K562 (cell line): ENCODE data around the gene STK11. TPM values are rescaled to one million over a fixed set of nuclear protein-coding genes. Genes with fewer than 3 reads are reported as not detected.

Experiments
- ARHGAP35 ChIP-seq: fragments of 450-650 bp; IDR thresholded peaks from 2 replicates; pipeline ENCODE4 v1.6.1; 2018; ENCODE audit not compliant: partially characterized antibody
- CTCFL ChIP-seq: IDR thresholded peaks from 2 replicates; pipeline ENCODE4 v1.6.1; 2011; ENCODE audit warnings: borderline replicate concordance, low read depth, mild to moderate bottlenecking, moderate library complexity, low read length; ENCODE audit not compliant: insufficient read depth, poor library complexity, severe bottlenecking
- DEAF1 ChIP-seq: fragments of 450-650 bp; formaldehyde crosslinking; IDR thresholded peaks from 2 replicates; pipeline ENCODE4 v1.4.0; 2020; ENCODE audit warnings: mild to moderate bottlenecking, moderate library complexity
- GTF3C2 ChIP-seq: IDR thresholded peaks from 3 replicates; pipeline ENCODE4 v1.6.1; 2011; ENCODE audit warnings: borderline replicate concordance, mild to moderate bottlenecking, moderate library complexity; ENCODE audit not compliant: insufficient read length; ENCODE audit errors: extremely low read depth
- KAT7 ChIP-seq: sonication (generic); formaldehyde crosslinking; IDR thresholded peaks from 2 replicates; pipeline ENCODE4 v1.8.0; 2022; ENCODE audit warnings: missing genetic modification reagents, mild to moderate bottlenecking, borderline replicate concordance
- MAX ChIP-seq: sonication (generic); formaldehyde crosslinking; IDR thresholded peaks from 2 replicates; pipeline ENCODE4 v1.9.0; 2022; ENCODE audit warnings: mild to moderate bottlenecking, missing genetic modification reagents
- MECOM ChIP-seq: fragments of 250-450 bp; sonication (Bioruptor Pico); IDR thresholded peaks from 2 replicates; pipeline ENCODE4 v1.8.0; 2022; ENCODE audit warnings: inconsistent platforms
- MTA1 ChIP-seq: fragments of 450-650 bp; IDR thresholded peaks from 2 replicates; pipeline ENCODE4 v1.6.1; 2017; ENCODE audit warnings: borderline replicate concordance
- NFE2L1 ChIP-seq: fragments of 450-650 bp; IDR thresholded peaks from 2 replicates; pipeline ENCODE4 v1.6.1; 2016; ENCODE audit warnings: missing genetic modification characterization, low read depth, mild to moderate bottlenecking, missing compliant biosample characterization, moderate library complexity, borderline replicate concordance
- PRMT5 ChIP-seq: sonication (generic); formaldehyde crosslinking; IDR thresholded peaks from 2 replicates; pipeline ENCODE4 v1.5.0; 2020; ENCODE audit warnings: missing genetic modification reagents
- RBM15 ChIP-seq: fragments of 200-400 bp; formaldehyde crosslinking; IDR thresholded peaks from 2 replicates; pipeline ENCODE4 v1.6.1; 2018; ENCODE audit warnings: mild to moderate bottlenecking, low read length, moderate library complexity; ENCODE audit not compliant: insufficient read depth
- ZBTB33 ChIP-seq: sonication (generic); formaldehyde crosslinking; IDR thresholded peaks from 2 replicates; pipeline ENCODE4 v1.8.1; 2023; ENCODE audit warnings: mild to moderate bottlenecking, missing genetic modification reagents
- ZC3H4 ChIP-seq: sonication (generic); formaldehyde crosslinking; IDR thresholded peaks from 2 replicates; pipeline ENCODE4 v1.9.0; 2021; ENCODE audit warnings: missing genetic modification reagents, borderline replicate concordance
- ZKSCAN3 ChIP-seq: fragments of 250-450 bp; sonication (Bioruptor Pico); IDR thresholded peaks from 2 replicates; pipeline ENCODE4 v1.4.0; 2020
- ZNF57 ChIP-seq: fragments of 450-650 bp; formaldehyde crosslinking; IDR thresholded peaks from 2 replicates; pipeline ENCODE4 v1.4.0; 2020; ENCODE audit warnings: mild to moderate bottlenecking, moderate library complexity
- ZNF764 ChIP-seq: fragments of 250-450 bp; sonication (Bioruptor Pico); IDR thresholded peaks from 2 replicates; pipeline ENCODE4 v1.4.0; 2020; ENCODE audit warnings: low read depth, mild to moderate bottlenecking, moderate library complexity
- polyA plus RNA-seq, 8 experiments: library from polyadenylated mRNA; depleted of rRNA in 4 of 8; stranded (reverse) in 5 of 8; unstranded in 3 of 8; fragments of >200 nt; fragmentation: Nextera tagmentation in 2 of 8; fragmentation: Illumina TruSeq in 1 of 8; extraction: Ambion mirVana in 2 of 8; extraction: Trizol in 1 of 8; gene quantifications; 2 replicates each; pipeline versions ENCODE4 v1.2.1 to v1.2.3, GENCODE V29; 2011 to 2014; ENCODE audit warnings: inconsistent platforms in 1 of 8, missing spikeins in 1 of 8
- total RNA-seq, 7 experiments: library from RNA; depleted of rRNA in 6 of 7; stranded (reverse); fragments of >200 nt in 6 of 7; fragmentation: Illumina TruSeq in 2 of 7; extraction: Trizol in 2 of 7; gene quantifications; 2 replicates each; pipeline versions ENCODE4 v1.2.1 to v1.2.3, GENCODE V29; 2011 to 2021; ENCODE audit warnings: low replicate concordance in 1 of 7

STK11 gene
- total and polyA plus RNA-seq, 9 of the 15 experiments (the other 6 are each of a cell fraction or from before 2014, with no cell fraction given): 0.15 to 96.5 (median 31.7) TPM

GRCh38 chr19:1243768-1244692 lies 38.5 kb downstream of the STK11 start (continued):
- no peak for TF ChIP-seq MECOM
- peak; percentile 78 for TF ChIP-seq DEAF1
- no peak for TF ChIP-seq MTA1
- no peak for TF ChIP-seq KAT7 (CRISPR knock-in tag)
- TF ChIP-seq MAX (CRISPR knock-in tag): peak; percentile 50; the same call in 1 of the 2 replicates
- TF ChIP-seq ZNF764: no peak
- TF ChIP-seq NFE2L1: no peak
- no peak for TF ChIP-seq ZC3H4 (CRISPR knock-in tag)
- TF ChIP-seq ZKSCAN3 (CRISPR knock-in tag): no peak
- no peak for TF ChIP-seq ARHGAP35
- TF ChIP-seq PRMT5: no peak
- peak; percentile 51; the same call in 1 of the 2 replicates for TF ChIP-seq ZBTB33 (CRISPR knock-in tag)
- no peak for TF ChIP-seq ZNF57 (CRISPR knock-in tag)
- peak; percentile 76 for TF ChIP-seq CTCFL
- no peak for TF ChIP-seq GTF3C2
- no peak for TF ChIP-seq RBM15
